ENCODE results near the gene MTHFD1.

DNA sequence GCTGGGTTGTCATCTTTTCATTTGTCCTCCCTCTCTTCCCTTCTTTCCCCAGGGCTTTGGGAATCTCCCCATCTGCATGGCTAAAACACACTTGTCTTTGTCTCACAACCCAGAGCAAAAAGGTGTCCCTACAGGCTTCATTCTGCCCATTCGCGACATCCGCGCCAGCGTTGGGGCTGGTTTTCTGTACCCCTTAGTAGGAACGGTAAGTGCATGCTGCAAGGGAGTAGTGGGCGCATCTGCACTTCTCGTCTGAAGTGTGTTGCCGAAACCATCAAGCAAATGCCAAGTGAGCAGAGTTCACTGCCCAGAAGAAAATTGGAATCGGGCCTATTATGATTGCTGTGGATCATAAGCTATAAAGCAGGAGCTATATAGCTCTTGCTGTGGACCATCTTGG lies 66.5 kb downstream of the MTHFD1 start:
- TF ChIP-seq, protein P1, sequence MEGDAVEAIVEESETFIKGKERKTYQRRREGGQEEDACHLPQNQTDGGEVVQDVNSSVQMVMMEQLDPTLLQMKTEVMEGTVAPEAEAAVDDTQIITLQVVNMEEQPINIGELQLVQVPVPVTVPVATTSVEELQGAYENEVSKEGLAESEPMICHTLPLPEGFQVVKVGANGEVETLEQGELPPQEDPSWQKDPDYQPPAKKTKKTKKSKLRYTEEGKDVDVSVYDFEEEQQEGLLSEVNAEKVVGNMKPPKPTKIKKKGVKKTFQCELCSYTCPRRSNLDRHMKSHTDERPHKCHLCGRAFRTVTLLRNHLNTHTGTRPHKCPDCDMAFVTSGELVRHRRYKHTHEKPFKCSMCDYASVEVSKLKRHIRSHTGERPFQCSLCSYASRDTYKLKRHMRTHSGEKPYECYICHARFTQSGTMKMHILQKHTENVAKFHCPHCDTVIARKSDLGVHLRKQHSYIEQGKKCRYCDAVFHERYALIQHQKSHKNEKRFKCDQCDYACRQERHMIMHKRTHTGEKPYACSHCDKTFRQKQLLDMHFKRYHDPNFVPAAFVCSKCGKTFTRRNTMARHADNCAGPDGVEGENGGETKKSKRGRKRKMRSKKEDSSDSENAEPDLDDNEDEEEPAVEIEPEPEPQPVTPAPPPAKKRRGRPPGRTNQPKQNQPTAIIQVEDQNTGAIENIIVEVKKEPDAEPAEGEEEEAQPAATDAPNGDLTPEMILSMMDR (IDR thresholded peaks at IDR 0.05; ENCODE audit: insufficient read depth, low read length), result no peak
- TF ChIP-seq POLR2AphosphoS5 (IDR thresholded peaks at IDR 0.05; ENCODE audit: low read depth), result no peak
- TF ChIP-seq GABPA (IDR thresholded peaks at IDR 0.05; ENCODE audit: low read depth), result no peak
- TF ChIP-seq, protein P2, sequence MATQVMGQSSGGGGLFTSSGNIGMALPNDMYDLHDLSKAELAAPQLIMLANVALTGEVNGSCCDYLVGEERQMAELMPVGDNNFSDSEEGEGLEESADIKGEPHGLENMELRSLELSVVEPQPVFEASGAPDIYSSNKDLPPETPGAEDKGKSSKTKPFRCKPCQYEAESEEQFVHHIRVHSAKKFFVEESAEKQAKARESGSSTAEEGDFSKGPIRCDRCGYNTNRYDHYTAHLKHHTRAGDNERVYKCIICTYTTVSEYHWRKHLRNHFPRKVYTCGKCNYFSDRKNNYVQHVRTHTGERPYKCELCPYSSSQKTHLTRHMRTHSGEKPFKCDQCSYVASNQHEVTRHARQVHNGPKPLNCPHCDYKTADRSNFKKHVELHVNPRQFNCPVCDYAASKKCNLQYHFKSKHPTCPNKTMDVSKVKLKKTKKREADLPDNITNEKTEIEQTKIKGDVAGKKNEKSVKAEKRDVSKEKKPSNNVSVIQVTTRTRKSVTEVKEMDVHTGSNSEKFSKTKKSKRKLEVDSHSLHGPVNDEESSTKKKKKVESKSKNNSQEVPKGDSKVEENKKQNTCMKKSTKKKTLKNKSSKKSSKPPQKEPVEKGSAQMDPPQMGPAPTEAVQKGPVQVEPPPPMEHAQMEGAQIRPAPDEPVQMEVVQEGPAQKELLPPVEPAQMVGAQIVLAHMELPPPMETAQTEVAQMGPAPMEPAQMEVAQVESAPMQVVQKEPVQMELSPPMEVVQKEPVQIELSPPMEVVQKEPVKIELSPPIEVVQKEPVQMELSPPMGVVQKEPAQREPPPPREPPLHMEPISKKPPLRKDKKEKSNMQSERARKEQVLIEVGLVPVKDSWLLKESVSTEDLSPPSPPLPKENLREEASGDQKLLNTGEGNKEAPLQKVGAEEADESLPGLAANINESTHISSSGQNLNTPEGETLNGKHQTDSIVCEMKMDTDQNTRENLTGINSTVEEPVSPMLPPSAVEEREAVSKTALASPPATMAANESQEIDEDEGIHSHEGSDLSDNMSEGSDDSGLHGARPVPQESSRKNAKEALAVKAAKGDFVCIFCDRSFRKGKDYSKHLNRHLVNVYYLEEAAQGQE (IDR thresholded peaks at IDR 0.05; ENCODE audit: insufficient replicate concordance, low read depth), result no peak
